H9 (cell line): ENCODE measurements around the gene TRAF6. TPM values are rescaled to one million over a fixed set of nuclear protein-coding genes. Genes with fewer than 3 reads are reported as not detected.

Experiments
- DNase-seq: peaks from one replicate; pipeline ENCODE4 v3.0.0-alpha.2; 2017
- H2AFZ ChIP-seq: one replicate; pipeline ENCODE4 v1.6.1; 2013; ENCODE audit warnings: mild to moderate bottlenecking, low read length, control low read depth, moderate library complexity
- H2AK5ac ChIP-seq: 2 replicates; pipeline ENCODE4 v1.6.1; 2013; ENCODE audit warnings: low read length, control low read depth, mixed read lengths; ENCODE audit not compliant: insufficient read length
- H2BK120ac ChIP-seq: one replicate; pipeline ENCODE4 v1.6.1; 2013; ENCODE audit warnings: low read depth, mild to moderate bottlenecking, low read length, control low read depth, inconsistent platforms; ENCODE audit not compliant: poor library complexity, severe bottlenecking
- H2BK12ac ChIP-seq: 2 replicates; pipeline ENCODE4 v1.6.1; 2013; ENCODE audit warnings: low read length, control low read depth, mixed read lengths, low read depth; ENCODE audit not compliant: insufficient read length
- H2BK15ac ChIP-seq: 2 replicates; pipeline ENCODE4 v1.6.1; 2013; ENCODE audit warnings: low read depth, low read length, control low read depth
- H2BK20ac ChIP-seq: one replicate; pipeline ENCODE4 v1.6.1; 2013; ENCODE audit warnings: low read depth, mild to moderate bottlenecking, low read length, control low read depth, inconsistent platforms; ENCODE audit not compliant: poor library complexity, severe bottlenecking
- H2BK5ac ChIP-seq: 2 replicates; pipeline ENCODE4 v1.6.1; 2013; ENCODE audit warnings: low read length, control low read depth, mixed read lengths; ENCODE audit not compliant: insufficient read length
- H3K14ac ChIP-seq: 2 replicates; pipeline ENCODE4 v1.6.1; 2013; ENCODE audit warnings: low read length, control low read depth; ENCODE audit not compliant: insufficient read depth
- H3K18ac ChIP-seq: 2 replicates; pipeline ENCODE4 v1.6.1; 2013; ENCODE audit warnings: low read depth, mild to moderate bottlenecking, mixed read lengths, low read length, control low read depth; ENCODE audit not compliant: insufficient read length
- H3K23ac ChIP-seq: 2 replicates; pipeline ENCODE4 v1.6.1; 2013; ENCODE audit warnings: low read length, control low read depth, mixed read lengths, low read depth; ENCODE audit not compliant: insufficient read length
- H3K23me2 ChIP-seq: 2 replicates; pipeline ENCODE4 v1.6.1; 2013; ENCODE audit warnings: low read depth, mild to moderate bottlenecking, mixed read lengths, low read length, control low read depth; ENCODE audit not compliant: insufficient read length, poor library complexity, severe bottlenecking
- H3K27ac ChIP-seq: 2 replicates; pipeline ENCODE4 v1.5.1; 2013; ENCODE audit warnings: low read length, control low read depth, mixed read lengths, low read depth; ENCODE audit not compliant: insufficient read length
- H3K27me3 ChIP-seq: 2 replicates; pipeline ENCODE4 v1.6.1; 2013; ENCODE audit warnings: low read length, control low read depth, inconsistent platforms; ENCODE audit not compliant: insufficient read depth
- H3K4ac ChIP-seq: 2 replicates; pipeline ENCODE4 v1.6.1; 2013; ENCODE audit warnings: low read depth, mild to moderate bottlenecking, control low read depth, inconsistent platforms, low read length, moderate library complexity
- H3K4me1 ChIP-seq: 2 replicates; pipeline ENCODE4 v1.6.1; 2013; ENCODE audit warnings: low read length, control low read depth, inconsistent platforms; ENCODE audit not compliant: insufficient read depth
- H3K4me2 ChIP-seq: 2 replicates; pipeline ENCODE4 v1.6.1; 2013; ENCODE audit warnings: low read length, control low read depth, mixed read lengths; ENCODE audit not compliant: insufficient read length, insufficient read depth
- H3K56ac ChIP-seq: 2 replicates; pipeline ENCODE4 v1.6.1; 2013; ENCODE audit warnings: low read depth, mild to moderate bottlenecking, mixed read lengths, low read length, control low read depth; ENCODE audit not compliant: insufficient read length
- H3K79me1 ChIP-seq: 2 replicates; pipeline ENCODE4 v1.6.1; 2013; ENCODE audit warnings: low read depth, mild to moderate bottlenecking, moderate library complexity, low read length, control low read depth, inconsistent platforms; ENCODE audit not compliant: insufficient read depth, poor library complexity, severe bottlenecking
- H3K79me2 ChIP-seq: 2 replicates; pipeline ENCODE4 v1.6.1; 2013; ENCODE audit warnings: low read length, control low read depth, inconsistent platforms; ENCODE audit not compliant: insufficient read depth
- H3K9ac ChIP-seq: 2 replicates; pipeline ENCODE4 v1.6.1; 2013; ENCODE audit warnings: low read length, control low read depth, mixed read lengths; ENCODE audit not compliant: insufficient read length; ENCODE audit errors: extremely low read depth
- H3K9me3 ChIP-seq: one replicate; pipeline ENCODE4 v1.6.1; 2013; ENCODE audit warnings: low read depth, low read length, inconsistent platforms; ENCODE audit not compliant: control insufficient read depth
- H3T11ph ChIP-seq: one replicate; pipeline ENCODE4 v1.6.1; 2013; ENCODE audit warnings: mild to moderate bottlenecking, low read length, control low read depth, inconsistent platforms
- H4K20me1 ChIP-seq: one replicate; pipeline ENCODE4 v1.6.1; 2013; ENCODE audit not compliant: control insufficient read depth, insufficient read length, insufficient read depth
- H4K5ac ChIP-seq: 2 replicates; pipeline ENCODE4 v1.6.1; 2013; ENCODE audit warnings: low read depth, mild to moderate bottlenecking, mixed read lengths, low read length, control low read depth; ENCODE audit not compliant: insufficient read length
- H4K8ac ChIP-seq: replicated peaks from 2 replicates; pipeline ENCODE4 v1.6.1; 2013; ENCODE audit warnings: low read length, control low read depth, mixed read lengths, low read depth; ENCODE audit not compliant: insufficient read length
- H4K91ac ChIP-seq: 2 replicates; pipeline ENCODE4 v1.6.1; 2013; ENCODE audit warnings: low read depth, mild to moderate bottlenecking, moderate library complexity, mixed read lengths, low read length, control low read depth; ENCODE audit not compliant: insufficient read length
- H3K27ac Mint-ChIP-seq, 3 experiments: 2 replicates in 2 of 3; 3 replicates in 1 of 3; pipeline ENCODE4 v1.8.0; 2020 to 2021; ENCODE audit warnings: mixed read lengths in 3 of 3, mild to moderate bottlenecking in 1 of 3, moderate library complexity in 1 of 3
- H3K27me3 Mint-ChIP-seq: 2 replicates; pipeline ENCODE4 v1.8.0; 2021; ENCODE audit warnings: low read depth, mild to moderate bottlenecking, moderate library complexity, mixed read lengths
- H3K36me3 Mint-ChIP-seq, 3 experiments: 2 replicates in 2 of 3; 3 replicates in 1 of 3; pipeline ENCODE4 v1.8.0; 2020 to 2021; ENCODE audit warnings: low read depth in 3 of 3, mixed read lengths in 3 of 3; ENCODE audit not compliant: insufficient read depth in 1 of 3
- H3K4me1 Mint-ChIP-seq, 2 experiments: 2 replicates each; pipeline ENCODE4 v1.8.0; 2020; ENCODE audit warnings: mixed read lengths in 2 of 2
- H3K4me3 Mint-ChIP-seq, 2 experiments: 2 replicates in 1 of 2; 3 replicates in 1 of 2; pipeline ENCODE4 v1.8.0; 2020 to 2021; ENCODE audit warnings: mild to moderate bottlenecking in 2 of 2, mixed read lengths in 2 of 2, moderate library complexity in 1 of 2
- H3K9me3 Mint-ChIP-seq, 2 experiments: 2 replicates in 1 of 2; 3 replicates in 1 of 2; pipeline ENCODE4 v1.8.0; 2020; ENCODE audit warnings: mild to moderate bottlenecking in 2 of 2, mixed read lengths in 2 of 2, moderate library complexity in 1 of 2
- CTCF ChIP-seq: fragments of 200-600 bp; sonication (generic); conservative IDR thresholded peaks from 3 replicates; pipeline ENCODE4 v1.8.0; 2021; ENCODE audit warnings: antibody characterized with exemption, mild to moderate bottlenecking
- WGBS: extraction: QIAGEN DNeasy Blood & Tissue Kit; methylation state at CpG from one replicate; pipeline ENCODE4 v1.1.7; 2013; ENCODE audit warnings: missing lambda C conversion rate, low lambda C conversion rate, mixed read lengths; ENCODE audit not compliant: insufficient read length; ENCODE audit errors: extremely low coverage; 5-methylcytosine and 5-hydroxymethylcytosine counted together
- total RNA-seq: library from RNA; stranded (reverse); gene quantifications from 2 replicates; pipeline ENCODE4 v1.2.1, GENCODE V29; 2021

TRAF6 gene
- total RNA-seq, 1 experiment from 2014 or later = 9.9 TPM

- Histone ChIP-seq H2BK12ac (no peak overlapping the region), H2BK5ac (no peak overlapping the region), H3K14ac (no peak overlapping the region), H4K5ac (no peak overlapping the region), H3K27ac (no peak overlapping the region), H2AK5ac (no peak overlapping the region), H4K20me1 (no peaks in the 10 kb centered on the region), H3K9ac (no peak overlapping the region), H3K27me3 (no peaks in the 10 kb centered on the region), H3K4me2 (no peak overlapping the region), H4K8ac (no peak overlapping the region), H3T11ph (no peak overlapping the region), H3K4me1 (no peaks in the 10 kb centered on the region), H3K9me3 (no peaks in the 10 kb centered on the region), H3K79me1 (no peaks in the 10 kb centered on the region), H2BK20ac (no peak overlapping the region), H2BK120ac (no peak overlapping the region), H3K79me2 (no peaks in the 10 kb centered on the region), H3K56ac (no peak overlapping the region), H3K18ac (no peak overlapping the region), H2AFZ (no peak overlapping the region), H3K4ac (no peak overlapping the region), H4K91ac (no peak overlapping the region), H2BK15ac (no peak overlapping the region), H3K23ac (no peak overlapping the region), H3K23me2 (no peaks in the 10 kb centered on the region)
- Mint-ChIP-seq H3K4me1 (peaks cover 3 to 11% of the 10 kb centered on the region in 2 experiments; a peak in 3 of 4 replicates), H3K27me3 (no peaks in the 10 kb centered on the region; the same call in 1 of the 2 replicates), H3K27ac (peak overlapping the region in 1 of 3 experiments; percentile 74; a peak in 2 of 7 replicates), H3K4me3 (no peak overlapping the region), H3K36me3 (peaks cover 0 to 7% (median 0%) of the 10 kb centered on the region in 3 experiments; a peak in 3 of 7 replicates), H3K9me3 (no peaks in the 10 kb centered on the region; a peak in 1 of 5 replicates)
- no CpG with 5 or more reads among the region's 8 CpGs for WGBS
- no peak for DNase-seq
- no peak for TF ChIP-seq CTCF
Observed at GRCh38 chr11:36447947-36448346, 62.1 kb downstream of the TRAF6 start.
